HepG2 (cell line): ENCODE results near the gene GHRL. TPM values are rescaled to one million over a fixed set of nuclear protein-coding genes. Genes with fewer than 3 reads are reported as not detected.

ENCODE experiments used
- CENPT ChIP-seq: sonication (generic); formaldehyde crosslinking; IDR thresholded peaks from 2 replicates; pipeline ENCODE4 v1.8.0; 2022; ENCODE audit warnings: low read depth, mild to moderate bottlenecking, moderate library complexity, missing genetic modification reagents
- EEA1 ChIP-seq: sonication (generic); formaldehyde crosslinking; IDR thresholded peaks from 2 replicates; pipeline ENCODE4 v1.5.1; 2020; ENCODE audit warnings: mild to moderate bottlenecking, missing genetic modification reagents, borderline replicate concordance
- FUBP1 ChIP-seq: sonication (generic); formaldehyde crosslinking; IDR thresholded peaks from 2 replicates; pipeline ENCODE4 v1.5.1; 2020; ENCODE audit warnings: missing genetic modification reagents, mild to moderate bottlenecking, borderline replicate concordance
- GLI4 ChIP-seq: sonication (generic); formaldehyde crosslinking; IDR thresholded peaks from 2 replicates; pipeline ENCODE4 v1.5.1; 2020; ENCODE audit warnings: missing genetic modification reagents, mild to moderate bottlenecking, moderate library complexity, borderline replicate concordance
- HNF4G ChIP-seq, 2 experiments: sonication (generic) in 1 of 2; formaldehyde crosslinking in 1 of 2; IDR thresholded peaks; 2 replicates each; pipeline versions ENCODE4 v1.4.0 to v1.6.1; 2011 to 2020; ENCODE audit warnings: borderline replicate concordance in 2 of 2, low read depth in 2 of 2, mild to moderate bottlenecking in 2 of 2, low read length in 1 of 2, missing genetic modification reagents in 1 of 2, moderate library complexity in 1 of 2
- IKZF1 ChIP-seq: fragments of 450-650 bp; IDR thresholded peaks from 2 replicates; pipeline ENCODE4 v1.7.1; 2016
- KDM4B ChIP-seq: sonication (generic); formaldehyde crosslinking; IDR thresholded peaks from 2 replicates; pipeline ENCODE4 v1.4.0; 2020; ENCODE audit warnings: missing genetic modification reagents
- KLF11 ChIP-seq: IDR thresholded peaks from 2 replicates; pipeline ENCODE4 v1.6.1; 2016; ENCODE audit warnings: missing compliant biosample characterization
- MAFF ChIP-seq: IDR thresholded peaks from 2 replicates; pipeline ENCODE4 v1.6.1; 2011; ENCODE audit warnings: low read depth, low read length, improper control_type of control experiment
- SAP130 ChIP-seq: IDR thresholded peaks from 2 replicates; pipeline ENCODE4 v1.6.1; 2016; ENCODE audit warnings: low read depth
- SRY ChIP-seq: sonication (generic); formaldehyde crosslinking; IDR thresholded peaks from 2 replicates; pipeline ENCODE4 v1.8.0; 2022; ENCODE audit warnings: mild to moderate bottlenecking, missing genetic modification reagents
- TAF15 ChIP-seq: fragments of 200-400 bp; formaldehyde crosslinking; IDR thresholded peaks from one replicate; pipeline ENCODE4 v1.6.1; 2018; ENCODE audit warnings: mild to moderate bottlenecking, low read depth, low read length; ENCODE audit not compliant: poor library complexity, severe bottlenecking
- ZBTB7A ChIP-seq: sonication (generic); formaldehyde crosslinking; IDR thresholded peaks from 2 replicates; pipeline ENCODE4 v1.8.0; 2022; ENCODE audit warnings: mild to moderate bottlenecking, missing genetic modification reagents
- ZNF749 ChIP-seq: sonication (generic); formaldehyde crosslinking; IDR thresholded peaks from 2 replicates; pipeline ENCODE4 v1.8.0; 2022; ENCODE audit warnings: mild to moderate bottlenecking, missing genetic modification reagents, moderate library complexity, borderline replicate concordance
- ZSCAN20 ChIP-seq: sonication (generic); formaldehyde crosslinking; IDR thresholded peaks from 2 replicates; pipeline ENCODE4 v1.4.0; 2020; ENCODE audit warnings: missing genetic modification reagents, mild to moderate bottlenecking, borderline replicate concordance
- polyA plus RNA-seq, 8 experiments: library from polyadenylated mRNA; depleted of rRNA in 3 of 8; stranded (reverse) in 7 of 8; unstranded in 1 of 8; fragments of >200 nt; fragmentation: Illumina TruSeq in 4 of 8; extraction: Trizol in 4 of 8; gene quantifications; 2 replicates each; pipeline versions ENCODE4 v1.2.1 to v1.2.3, GENCODE V29; 2011 to 2016; ENCODE audit warnings: low read depth in 4 of 8, missing spikeins in 1 of 8, mixed read lengths in 1 of 8; ENCODE audit not compliant: insufficient read depth in 1 of 8
- total RNA-seq, 5 experiments: library from RNA; depleted of rRNA; stranded (reverse); fragments of >200 nt; fragmentation: Illumina TruSeq; extraction: Trizol; gene quantifications; 2 replicates each; pipeline ENCODE4 v1.2.3, GENCODE V29; 2016; ENCODE audit warnings: low read depth in 1 of 5
- TF ChIP-seq, protein P1 (sequence below): sonication (generic); formaldehyde crosslinking; IDR thresholded peaks from 2 replicates; pipeline ENCODE4 v1.4.0; 2020; ENCODE audit warnings: missing genetic modification reagents
- TF ChIP-seq, protein P2 (sequence below): IDR thresholded peaks from 2 replicates; pipeline ENCODE4 v1.4.0; 2020; ENCODE audit warnings: mild to moderate bottlenecking, missing genetic modification reagents
- TF ChIP-seq, protein P3 (sequence below): sonication (generic); formaldehyde crosslinking; IDR thresholded peaks from 2 replicates; pipeline ENCODE4 v1.4.0; 2020; ENCODE audit warnings: mild to moderate bottlenecking, missing genetic modification reagents

GHRL gene
- total and polyA plus RNA-seq, 2 of the 13 experiments (the other 11 are each of a cell fraction or from before 2014, with no cell fraction given) = 0.09 TPM; not detected in 1

GRCh38 chr3:10292505-10293419 is at the start of gene GHRL (continued):
- no peak for TF ChIP-seq FUBP1 (CRISPR knock-in tag)
- TF ChIP-seq TAF15 = no peak
- no peak for TF ChIP-seq ZNF749
- no peak for TF ChIP-seq ZSCAN20 (CRISPR knock-in tag)
- no peak for TF ChIP-seq KLF11 (CRISPR knock-in tag)
- TF ChIP-seq MAFF = no peak
- TF ChIP-seq EEA1 = no peak
- TF ChIP-seq KDM4B = no peak
- TF ChIP-seq HNF4G (IDR thresholded peaks at IDR 0.05; ENCODE audit: borderline replicate concordance, low read depth, low read length) = no peak
- TF ChIP-seq HNF4G (CRISPR knock-in tag; IDR thresholded peaks at IDR 0.05; ENCODE audit: borderline replicate concordance, low read depth) = no peak
- TF ChIP-seq, protein P1, sequence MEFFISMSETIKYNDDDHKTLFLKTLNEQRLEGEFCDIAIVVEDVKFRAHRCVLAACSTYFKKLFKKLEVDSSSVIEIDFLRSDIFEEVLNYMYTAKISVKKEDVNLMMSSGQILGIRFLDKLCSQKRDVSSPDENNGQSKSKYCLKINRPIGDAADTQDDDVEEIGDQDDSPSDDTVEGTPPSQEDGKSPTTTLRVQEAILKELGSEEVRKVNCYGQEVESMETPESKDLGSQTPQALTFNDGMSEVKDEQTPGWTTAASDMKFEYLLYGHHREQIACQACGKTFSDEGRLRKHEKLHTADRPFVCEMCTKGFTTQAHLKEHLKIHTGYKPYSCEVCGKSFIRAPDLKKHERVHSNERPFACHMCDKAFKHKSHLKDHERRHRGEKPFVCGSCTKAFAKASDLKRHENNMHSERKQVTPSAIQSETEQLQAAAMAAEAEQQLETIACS (CRISPR knock-in tag) = no peak
- TF ChIP-seq SRY (CRISPR knock-in tag) = no peak
- no peak for TF ChIP-seq CENPT
- TF ChIP-seq, protein P2, sequence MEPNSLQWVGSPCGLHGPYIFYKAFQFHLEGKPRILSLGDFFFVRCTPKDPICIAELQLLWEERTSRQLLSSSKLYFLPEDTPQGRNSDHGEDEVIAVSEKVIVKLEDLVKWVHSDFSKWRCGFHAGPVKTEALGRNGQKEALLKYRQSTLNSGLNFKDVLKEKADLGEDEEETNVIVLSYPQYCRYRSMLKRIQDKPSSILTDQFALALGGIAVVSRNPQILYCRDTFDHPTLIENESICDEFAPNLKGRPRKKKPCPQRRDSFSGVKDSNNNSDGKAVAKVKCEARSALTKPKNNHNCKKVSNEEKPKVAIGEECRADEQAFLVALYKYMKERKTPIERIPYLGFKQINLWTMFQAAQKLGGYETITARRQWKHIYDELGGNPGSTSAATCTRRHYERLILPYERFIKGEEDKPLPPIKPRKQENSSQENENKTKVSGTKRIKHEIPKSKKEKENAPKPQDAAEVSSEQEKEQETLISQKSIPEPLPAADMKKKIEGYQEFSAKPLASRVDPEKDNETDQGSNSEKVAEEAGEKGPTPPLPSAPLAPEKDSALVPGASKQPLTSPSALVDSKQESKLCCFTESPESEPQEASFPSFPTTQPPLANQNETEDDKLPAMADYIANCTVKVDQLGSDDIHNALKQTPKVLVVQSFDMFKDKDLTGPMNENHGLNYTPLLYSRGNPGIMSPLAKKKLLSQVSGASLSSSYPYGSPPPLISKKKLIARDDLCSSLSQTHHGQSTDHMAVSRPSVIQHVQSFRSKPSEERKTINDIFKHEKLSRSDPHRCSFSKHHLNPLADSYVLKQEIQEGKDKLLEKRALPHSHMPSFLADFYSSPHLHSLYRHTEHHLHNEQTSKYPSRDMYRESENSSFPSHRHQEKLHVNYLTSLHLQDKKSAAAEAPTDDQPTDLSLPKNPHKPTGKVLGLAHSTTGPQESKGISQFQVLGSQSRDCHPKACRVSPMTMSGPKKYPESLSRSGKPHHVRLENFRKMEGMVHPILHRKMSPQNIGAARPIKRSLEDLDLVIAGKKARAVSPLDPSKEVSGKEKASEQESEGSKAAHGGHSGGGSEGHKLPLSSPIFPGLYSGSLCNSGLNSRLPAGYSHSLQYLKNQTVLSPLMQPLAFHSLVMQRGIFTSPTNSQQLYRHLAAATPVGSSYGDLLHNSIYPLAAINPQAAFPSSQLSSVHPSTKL (CRISPR knock-in tag) = peak; percentile 37; the same call in 1 of the 2 replicates
- TF ChIP-seq, protein P3, sequence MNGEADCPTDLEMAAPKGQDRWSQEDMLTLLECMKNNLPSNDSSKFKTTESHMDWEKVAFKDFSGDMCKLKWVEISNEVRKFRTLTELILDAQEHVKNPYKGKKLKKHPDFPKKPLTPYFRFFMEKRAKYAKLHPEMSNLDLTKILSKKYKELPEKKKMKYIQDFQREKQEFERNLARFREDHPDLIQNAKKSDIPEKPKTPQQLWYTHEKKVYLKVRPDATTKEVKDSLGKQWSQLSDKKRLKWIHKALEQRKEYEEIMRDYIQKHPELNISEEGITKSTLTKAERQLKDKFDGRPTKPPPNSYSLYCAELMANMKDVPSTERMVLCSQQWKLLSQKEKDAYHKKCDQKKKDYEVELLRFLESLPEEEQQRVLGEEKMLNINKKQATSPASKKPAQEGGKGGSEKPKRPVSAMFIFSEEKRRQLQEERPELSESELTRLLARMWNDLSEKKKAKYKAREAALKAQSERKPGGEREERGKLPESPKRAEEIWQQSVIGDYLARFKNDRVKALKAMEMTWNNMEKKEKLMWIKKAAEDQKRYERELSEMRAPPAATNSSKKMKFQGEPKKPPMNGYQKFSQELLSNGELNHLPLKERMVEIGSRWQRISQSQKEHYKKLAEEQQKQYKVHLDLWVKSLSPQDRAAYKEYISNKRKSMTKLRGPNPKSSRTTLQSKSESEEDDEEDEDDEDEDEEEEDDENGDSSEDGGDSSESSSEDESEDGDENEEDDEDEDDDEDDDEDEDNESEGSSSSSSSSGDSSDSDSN = no peak
- no peak; the same call in 1 of the 2 replicates for TF ChIP-seq SAP130 (CRISPR knock-in tag)
- TF ChIP-seq GLI4 (CRISPR knock-in tag) = no peak
- no peak for TF ChIP-seq IKZF1
- TF ChIP-seq ZBTB7A (CRISPR knock-in tag) = no peak
